Astrocyte (in vitro differentiated cells and primary cell): ENCODE measurements around the gene CRX.

Experiments used
- EZH2 ChIP-seq: IDR thresholded peaks from 2 replicates; pipeline ENCODE4 v1.6.1; 2012; ENCODE audit warnings: mild to moderate bottlenecking, low read length, inconsistent platforms; ENCODE audit not compliant: insufficient read depth
- TF ChIP-seq, protein P1 (sequence below): IDR thresholded peaks from 2 replicates; pipeline ENCODE4 v1.5.1; 2011; ENCODE audit warnings: low read depth, mild to moderate bottlenecking, inconsistent platforms, low read length, moderate library complexity; ENCODE audit not compliant: insufficient read depth

DNA sequence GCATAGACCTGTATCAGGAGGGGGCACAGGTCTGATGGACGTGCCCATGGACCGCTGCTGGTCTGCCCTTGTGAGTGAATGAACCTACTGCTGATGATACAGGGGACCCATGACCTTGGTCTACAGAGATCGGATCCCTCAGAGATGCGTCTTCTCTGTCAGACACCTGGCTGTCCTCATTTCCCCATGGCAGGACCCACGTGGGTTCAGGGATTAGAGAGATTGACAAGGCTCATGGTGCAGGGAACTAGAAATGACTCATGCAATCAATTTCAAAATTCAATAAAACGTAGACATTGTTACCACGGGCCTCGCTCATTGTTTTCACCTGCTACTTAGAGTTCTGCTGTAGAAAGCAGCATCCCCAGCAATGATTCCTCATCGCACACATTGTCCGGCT, 16.4 kb upstream of the CRX start:
- TF ChIP-seq, protein P1, sequence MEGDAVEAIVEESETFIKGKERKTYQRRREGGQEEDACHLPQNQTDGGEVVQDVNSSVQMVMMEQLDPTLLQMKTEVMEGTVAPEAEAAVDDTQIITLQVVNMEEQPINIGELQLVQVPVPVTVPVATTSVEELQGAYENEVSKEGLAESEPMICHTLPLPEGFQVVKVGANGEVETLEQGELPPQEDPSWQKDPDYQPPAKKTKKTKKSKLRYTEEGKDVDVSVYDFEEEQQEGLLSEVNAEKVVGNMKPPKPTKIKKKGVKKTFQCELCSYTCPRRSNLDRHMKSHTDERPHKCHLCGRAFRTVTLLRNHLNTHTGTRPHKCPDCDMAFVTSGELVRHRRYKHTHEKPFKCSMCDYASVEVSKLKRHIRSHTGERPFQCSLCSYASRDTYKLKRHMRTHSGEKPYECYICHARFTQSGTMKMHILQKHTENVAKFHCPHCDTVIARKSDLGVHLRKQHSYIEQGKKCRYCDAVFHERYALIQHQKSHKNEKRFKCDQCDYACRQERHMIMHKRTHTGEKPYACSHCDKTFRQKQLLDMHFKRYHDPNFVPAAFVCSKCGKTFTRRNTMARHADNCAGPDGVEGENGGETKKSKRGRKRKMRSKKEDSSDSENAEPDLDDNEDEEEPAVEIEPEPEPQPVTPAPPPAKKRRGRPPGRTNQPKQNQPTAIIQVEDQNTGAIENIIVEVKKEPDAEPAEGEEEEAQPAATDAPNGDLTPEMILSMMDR: no peak
- no peak for TF ChIP-seq EZH2
